ENCODE results near the gene CCDC197.

The CCDC197 gene

GRCh38 chr14:94041551-94042346 is 44.6 kb downstream of the CCDC197 start:
- no peak for TF ChIP-seq RAD21 (IDR thresholded peaks at IDR 0.05; ENCODE audit: low read depth)
- TF ChIP-seq TEAD4 (IDR thresholded peaks at IDR 0.05), result no peak
- no peak for TF ChIP-seq EGR1 (IDR thresholded peaks at IDR 0.05)
- no peak for TF ChIP-seq CREB1 (IDR thresholded peaks at IDR 0.05; ENCODE audit: low read depth)
- TF ChIP-seq FOXM1 (IDR thresholded peaks at IDR 0.05; ENCODE audit: borderline replicate concordance, low read depth), result no peak
- TF ChIP-seq, protein P1, sequence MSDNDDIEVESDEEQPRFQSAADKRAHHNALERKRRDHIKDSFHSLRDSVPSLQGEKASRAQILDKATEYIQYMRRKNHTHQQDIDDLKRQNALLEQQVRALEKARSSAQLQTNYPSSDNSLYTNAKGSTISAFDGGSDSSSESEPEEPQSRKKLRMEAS (IDR thresholded peaks at IDR 0.05), result no peak
- TF ChIP-seq ZBTB7A (IDR thresholded peaks at IDR 0.05; ENCODE audit: low read depth), result no peak
- no peak for TF ChIP-seq NFIC (IDR thresholded peaks at IDR 0.05)
- TF ChIP-seq YY1 (IDR thresholded peaks at IDR 0.05; ENCODE audit: low read depth), result no peak
- no peak for TF ChIP-seq EP300 (IDR thresholded peaks at IDR 0.05; ENCODE audit: borderline replicate concordance)
- no peak for TF ChIP-seq REST (IDR thresholded peaks at IDR 0.05; ENCODE audit: low read depth)
- no peak for TF ChIP-seq CEBPB (IDR thresholded peaks at IDR 0.05)
- TF ChIP-seq TAF1 (IDR thresholded peaks at IDR 0.05; ENCODE audit: low read depth), result no peak
- TF ChIP-seq, protein P2, sequence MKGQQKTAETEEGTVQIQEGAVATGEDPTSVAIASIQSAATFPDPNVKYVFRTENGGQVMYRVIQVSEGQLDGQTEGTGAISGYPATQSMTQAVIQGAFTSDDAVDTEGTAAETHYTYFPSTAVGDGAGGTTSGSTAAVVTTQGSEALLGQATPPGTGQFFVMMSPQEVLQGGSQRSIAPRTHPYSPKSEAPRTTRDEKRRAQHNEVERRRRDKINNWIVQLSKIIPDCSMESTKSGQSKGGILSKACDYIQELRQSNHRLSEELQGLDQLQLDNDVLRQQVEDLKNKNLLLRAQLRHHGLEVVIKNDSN (IDR thresholded peaks at IDR 0.05), result no peak
- TF ChIP-seq TCF12 (IDR thresholded peaks at IDR 0.05; ENCODE audit: low read depth), result no peak

DNA sequence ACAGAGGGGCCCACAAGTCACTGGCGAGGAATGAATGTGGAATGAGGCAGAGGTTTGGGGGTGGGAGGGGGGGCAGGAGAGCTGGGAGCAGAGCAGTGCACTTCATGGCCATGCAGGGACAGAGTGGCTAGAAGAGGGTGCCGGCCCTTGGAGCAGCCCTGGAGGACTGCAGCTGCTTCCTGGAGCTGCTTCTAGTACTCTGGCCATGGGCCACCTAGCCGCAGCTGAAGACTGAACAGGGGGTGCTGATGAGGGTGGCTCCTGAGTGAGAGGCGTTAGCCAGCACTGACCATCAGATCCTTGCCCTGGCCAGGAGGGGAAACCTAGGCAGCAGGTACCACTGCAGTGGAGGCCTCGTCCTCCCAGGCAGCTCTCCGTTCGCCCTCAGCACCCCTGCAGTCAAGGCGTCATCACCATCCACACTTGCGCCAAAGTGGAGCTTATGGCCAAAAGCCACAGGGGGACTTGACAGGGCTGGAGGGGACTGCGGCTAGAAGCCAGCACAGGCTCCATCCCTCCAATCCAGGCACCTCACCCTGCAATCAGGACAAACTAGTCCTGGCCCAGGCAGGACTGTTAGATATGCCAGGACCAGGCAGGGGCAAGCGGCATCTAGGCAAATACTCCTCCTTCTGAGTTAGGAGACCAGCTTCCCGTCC is 45.5 kb downstream of the CCDC197 start:
- TF ChIP-seq EGR1 (IDR thresholded peaks at IDR 0.05) (no peak), CEBPB (IDR thresholded peaks at IDR 0.05) (no peak), YY1 (IDR thresholded peaks at IDR 0.05; ENCODE audit: low read depth) (no peak), TAF1 (IDR thresholded peaks at IDR 0.05; ENCODE audit: low read depth) (no peak), NFIC (IDR thresholded peaks at IDR 0.05) (no peak), REST (IDR thresholded peaks at IDR 0.05; ENCODE audit: low read depth) (no peak), CREB1 (IDR thresholded peaks at IDR 0.05; ENCODE audit: low read depth) (no peak), TCF12 (IDR thresholded peaks at IDR 0.05; ENCODE audit: low read depth) (no peak), EP300 (IDR thresholded peaks at IDR 0.05; ENCODE audit: borderline replicate concordance) (no peak), RAD21 (IDR thresholded peaks at IDR 0.05; ENCODE audit: low read depth) (no peak), FOXM1 (IDR thresholded peaks at IDR 0.05; ENCODE audit: borderline replicate concordance, low read depth) (no peak), TEAD4 (IDR thresholded peaks at IDR 0.05) (no peak), ZBTB7A (IDR thresholded peaks at IDR 0.05; ENCODE audit: low read depth) (no peak)
- TF ChIP-seq, protein P1 (IDR thresholded peaks at IDR 0.05), result no peak
- TF ChIP-seq, protein P2 (IDR thresholded peaks at IDR 0.05), result no peak

- TF ChIP-seq, protein P1 (IDR thresholded peaks at IDR 0.05), result no peak
- no peak for TF ChIP-seq RAD21 (IDR thresholded peaks at IDR 0.05; ENCODE audit: low read depth)
- TF ChIP-seq YY1 (IDR thresholded peaks at IDR 0.05; ENCODE audit: low read depth), result no peak
- no peak for TF ChIP-seq NFIC (IDR thresholded peaks at IDR 0.05)
- TF ChIP-seq EP300 (IDR thresholded peaks at IDR 0.05; ENCODE audit: borderline replicate concordance), result no peak
- no peak for TF ChIP-seq TEAD4 (IDR thresholded peaks at IDR 0.05)
- no peak for TF ChIP-seq CEBPB (IDR thresholded peaks at IDR 0.05)
- no peak for TF ChIP-seq FOXM1 (IDR thresholded peaks at IDR 0.05; ENCODE audit: borderline replicate concordance, low read depth)
- no peak for TF ChIP-seq TCF12 (IDR thresholded peaks at IDR 0.05; ENCODE audit: low read depth)
- no peak for TF ChIP-seq CREB1 (IDR thresholded peaks at IDR 0.05; ENCODE audit: low read depth)
- no peak for TF ChIP-seq ZBTB7A (IDR thresholded peaks at IDR 0.05; ENCODE audit: low read depth)
- TF ChIP-seq, protein P2 (IDR thresholded peaks at IDR 0.05), result no peak
- no peak for TF ChIP-seq EGR1 (IDR thresholded peaks at IDR 0.05)
- TF ChIP-seq REST (IDR thresholded peaks at IDR 0.05; ENCODE audit: low read depth), result no peak
- TF ChIP-seq TAF1 (IDR thresholded peaks at IDR 0.05; ENCODE audit: low read depth), result no peak
These were observed 46.1 kb downstream of the CCDC197 start for GRCh38 chr14:94043111-94043755.
